Esophagus muscularis mucosa (tissue), 4 donors: ENCODE measurements around the gene MEIS2. TPM values are rescaled to one million over a fixed set of nuclear protein-coding genes. Genes with fewer than 3 reads are reported as not detected.

ENCODE experiments used
- DNase-seq: peaks from one replicate; pipeline ENCODE4 v3.0.0-alpha.2; 2017; ENCODE audit errors: extremely low spot score
- H3K27ac ChIP-seq, 4 donors: fragments of 200-600 bp; sonication (generic); replicated peaks in 1 of 4; 1 replicate in 3 of 4; 2 replicates in 1 of 4; pipeline ENCODE4 v1.5.1; 2016 to 2019; ENCODE audit warnings: mild to moderate bottlenecking in 1 of 4
- H3K27me3 ChIP-seq, 4 donors: fragments of 200-600 bp; sonication (generic); one replicate each; pipeline versions ENCODE4 v1.5.1 to v1.6.0; 2016 to 2019
- H3K36me3 ChIP-seq, 4 donors: fragments of 200-600 bp; sonication (generic); one replicate each; pipeline ENCODE4 v1.5.1; 2016 to 2019
- H3K4me1 ChIP-seq, 4 donors: fragments of 200-600 bp; sonication (generic); one replicate each; pipeline ENCODE4 v1.5.1; 2016 to 2019
- H3K4me3 ChIP-seq, 4 donors: fragments of 200-600 bp; sonication (generic); 1 replicate in 2 of 4; 2 replicates in 2 of 4; pipeline ENCODE4 v1.5.1; 2016 to 2019; ENCODE audit warnings: mild to moderate bottlenecking in 4 of 4, moderate library complexity in 1 of 4
- H3K9me3 ChIP-seq, 4 donors: fragments of 200-600 bp; sonication (generic); 1 replicate in 3 of 4; 2 replicates in 1 of 4; pipeline ENCODE4 v1.5.1; 2016 to 2019
- EP300 ChIP-seq: sonication (generic); formaldehyde crosslinking; IDR thresholded peaks from one replicate; pipeline ENCODE4 v1.6.1; 2017; ENCODE audit warnings: antibody characterized with exemption
- POLR2A ChIP-seq: fragments of 450-650 bp; IDR thresholded peaks from one replicate; pipeline ENCODE4 v1.6.1; 2017; ENCODE audit warnings: antibody characterized with exemption, moderate library complexity, mild to moderate bottlenecking, low read depth
- POLR2AphosphoS5 ChIP-seq, 2 donors: sonication (generic); formaldehyde crosslinking; IDR thresholded peaks; one replicate each; pipeline ENCODE4 v1.6.1; 2017; ENCODE audit warnings: antibody characterized with exemption in 2 of 2
- WGBS: methylation state at CpG from one replicate; pipeline ENCODE4 v1.1.5; 2018; 5-methylcytosine and 5-hydroxymethylcytosine counted together
- intact Hi-C: fragments of 100-400 bp; cut with DNase I; formaldehyde crosslinking; loops from one replicate; pipeline ENCODE4 v1.15.1; 2023
- total RNA-seq, 4 donors: library from RNA; depleted of rRNA; stranded (reverse); fragments of >200 nt; gene quantifications; one replicate each; pipeline versions ENCODE4 v1.1.0 to v1.2.1, GENCODE V29; 2016
- TF ChIP-seq, protein P1 (sequence below), 3 experiments: fragments of 200-600 bp in 2 of 3; fragments of 450-650 bp in 1 of 3; sonication (generic) in 2 of 3; IDR thresholded peaks; one replicate each; pipeline ENCODE4 v1.5.1; 2017 to 2019; ENCODE audit warnings: antibody characterized with exemption in 3 of 3, mild to moderate bottlenecking in 2 of 3, moderate library complexity in 1 of 3

Gene MEIS2
- total RNA-seq, 4 donors from 2014 or later: 53.8 to 106 (median 63.3) TPM

DNA sequence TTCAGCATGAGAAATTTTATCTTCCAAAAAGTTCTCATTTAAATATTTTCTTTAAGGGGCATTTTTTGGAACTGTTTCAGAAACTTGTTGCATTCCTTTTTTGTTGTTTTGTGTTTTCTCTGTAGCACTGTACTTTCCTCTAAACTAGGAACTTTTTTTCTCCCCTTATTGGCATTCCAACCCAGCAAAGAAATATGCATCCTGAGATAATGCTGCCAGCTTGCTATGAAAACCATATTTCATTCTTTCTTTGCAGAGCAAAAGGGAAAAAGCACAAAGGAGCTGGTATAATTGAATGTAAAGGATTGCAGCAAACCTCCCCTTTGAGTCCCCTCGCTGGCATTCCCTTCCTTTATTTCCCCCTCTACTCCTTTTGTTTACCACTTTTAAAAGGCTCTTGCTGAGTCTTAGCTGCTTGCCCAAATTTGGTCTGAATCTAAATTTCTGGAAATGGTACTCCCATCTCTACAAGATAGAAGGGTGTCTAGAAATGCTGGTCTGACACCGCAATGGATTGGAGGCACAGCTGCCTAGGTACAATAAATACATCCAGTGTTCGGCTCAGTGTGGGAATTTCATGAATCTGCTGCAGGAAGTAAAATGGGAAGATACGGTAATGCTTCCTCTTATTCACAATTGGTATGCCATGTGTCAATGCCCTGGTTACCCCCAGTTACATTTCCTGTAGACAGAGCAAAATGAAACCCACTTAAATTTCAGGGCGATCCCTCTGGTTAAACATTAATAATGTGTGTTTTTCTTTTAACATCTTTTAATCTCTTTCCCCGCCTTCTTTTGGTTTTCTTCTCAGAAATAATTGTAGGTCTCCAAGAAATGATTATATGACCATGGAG lies 156.6 kb downstream of the MEIS2 start:
- no peaks in the 10 kb centered on the region for H3K9me3 ChIP-seq
- no peaks in the 10 kb centered on the region for H3K27me3 ChIP-seq
- intact Hi-C loops: no loop called here
- peaks cover 0 to 16% (median 2%) of the 10 kb centered on the region in 4 donors for H3K36me3 ChIP-seq
- DNase-seq: no peak
- no peak for TF ChIP-seq POLR2AphosphoS5 (IDR thresholded peaks at IDR 0.05)
- TF ChIP-seq, protein P1, sequence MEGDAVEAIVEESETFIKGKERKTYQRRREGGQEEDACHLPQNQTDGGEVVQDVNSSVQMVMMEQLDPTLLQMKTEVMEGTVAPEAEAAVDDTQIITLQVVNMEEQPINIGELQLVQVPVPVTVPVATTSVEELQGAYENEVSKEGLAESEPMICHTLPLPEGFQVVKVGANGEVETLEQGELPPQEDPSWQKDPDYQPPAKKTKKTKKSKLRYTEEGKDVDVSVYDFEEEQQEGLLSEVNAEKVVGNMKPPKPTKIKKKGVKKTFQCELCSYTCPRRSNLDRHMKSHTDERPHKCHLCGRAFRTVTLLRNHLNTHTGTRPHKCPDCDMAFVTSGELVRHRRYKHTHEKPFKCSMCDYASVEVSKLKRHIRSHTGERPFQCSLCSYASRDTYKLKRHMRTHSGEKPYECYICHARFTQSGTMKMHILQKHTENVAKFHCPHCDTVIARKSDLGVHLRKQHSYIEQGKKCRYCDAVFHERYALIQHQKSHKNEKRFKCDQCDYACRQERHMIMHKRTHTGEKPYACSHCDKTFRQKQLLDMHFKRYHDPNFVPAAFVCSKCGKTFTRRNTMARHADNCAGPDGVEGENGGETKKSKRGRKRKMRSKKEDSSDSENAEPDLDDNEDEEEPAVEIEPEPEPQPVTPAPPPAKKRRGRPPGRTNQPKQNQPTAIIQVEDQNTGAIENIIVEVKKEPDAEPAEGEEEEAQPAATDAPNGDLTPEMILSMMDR (IDR thresholded peaks at IDR 0.05): no peak
- no peak for TF ChIP-seq EP300
- no peak for TF ChIP-seq POLR2A
- H3K27ac ChIP-seq: no peak overlapping the region
- peaks cover 13 to 43% (median 23%) of the 10 kb centered on the region in 4 donors for H3K4me1 ChIP-seq
- 84% methylated on average over 6 of the region's 6 CpGs for WGBS
- H3K4me3 ChIP-seq: no peak overlapping the region

DNA sequence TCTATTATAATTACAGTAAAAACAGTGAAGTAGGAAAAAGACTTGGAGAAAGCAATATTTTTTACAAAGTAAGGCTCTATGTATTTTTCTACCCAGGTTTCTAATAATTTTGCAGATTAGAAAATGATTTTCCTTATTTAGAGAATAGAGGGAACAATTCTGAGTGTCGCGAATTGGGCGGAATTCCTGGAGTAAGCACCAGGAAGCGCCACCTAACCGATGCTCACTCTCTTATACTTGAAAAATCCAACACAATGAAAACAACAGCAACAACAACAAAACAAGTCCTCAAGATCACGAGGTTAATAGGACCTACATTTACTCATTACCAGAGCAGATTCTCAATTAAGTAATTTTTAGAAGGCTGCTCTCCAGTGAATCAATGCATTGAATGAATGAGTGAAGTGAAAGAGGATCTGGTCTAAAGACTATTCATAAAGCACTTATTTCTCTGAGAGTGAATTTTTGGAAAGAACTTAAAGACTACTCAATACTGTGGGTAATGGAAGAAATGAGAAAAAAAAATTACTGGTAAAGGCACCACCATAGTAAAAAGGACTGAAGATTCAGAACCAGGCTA lies 158.0 kb downstream of the MEIS2 start:
- Histone ChIP-seq H3K4me3 (no peak overlapping the region), H3K9me3 (no peaks in the 10 kb centered on the region), H3K27me3 (no peaks in the 10 kb centered on the region), H3K4me1 (peaks cover 13 to 38% (median 21%) of the 10 kb centered on the region in 4 donors), H3K36me3 (peaks cover 0 to 8% (median 2%) of the 10 kb centered on the region in 4 donors), H3K27ac (no peak overlapping the region)
- whole genome bisulfite sequencing: 86% methylated on average over 6 of the region's 6 CpGs
- intact Hi-C loops: no loop called here
- TF ChIP-seq POLR2A (no peak), POLR2AphosphoS5 (IDR thresholded peaks at IDR 0.05) (no peak), EP300 (no peak)
- TF ChIP-seq, protein P1 (IDR thresholded peaks at IDR 0.05): no peak
- DNase-seq: no peak

DNA sequence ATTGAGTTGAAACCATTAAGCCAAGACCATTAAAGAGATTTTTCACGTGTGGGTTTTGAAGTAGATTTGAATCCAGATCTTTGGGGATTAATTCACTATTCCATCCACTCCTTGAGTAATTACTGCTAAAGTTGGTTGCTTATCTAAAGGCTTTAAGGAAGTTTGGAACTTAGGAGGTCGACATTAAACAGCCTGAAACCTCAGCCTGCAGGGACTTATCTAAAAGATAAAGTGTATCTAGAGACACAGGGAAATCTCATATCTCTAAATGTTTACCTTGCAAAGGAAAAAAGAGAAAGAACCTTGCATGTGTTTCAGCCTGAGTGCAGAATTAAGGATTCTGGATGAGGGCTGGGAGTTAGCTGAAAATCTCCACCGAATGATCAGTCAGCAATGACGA lies 158.6 kb downstream of the MEIS2 start:
- intact Hi-C loops: no loop called here
- H3K4me3 ChIP-seq: no peak overlapping the region
- no peak for TF ChIP-seq POLR2A
- no peak for TF ChIP-seq POLR2AphosphoS5 (IDR thresholded peaks at IDR 0.05)
- TF ChIP-seq EP300: no peak
- TF ChIP-seq, protein P1 (IDR thresholded peaks at IDR 0.05): no peak
- no peak overlapping the region for H3K27ac ChIP-seq
- WGBS: 78% methylated on average over 4 of the region's 4 CpGs
- no peak for DNase-seq
- no peaks in the 10 kb centered on the region for H3K9me3 ChIP-seq
- H3K4me1 ChIP-seq: peaks cover 14 to 35% (median 20%) of the 10 kb centered on the region in 4 donors
- H3K36me3 ChIP-seq: peaks cover 0 to 4% (median 1%) of the 10 kb centered on the region in 4 donors
- H3K27me3 ChIP-seq: no peaks in the 10 kb centered on the region

DNA sequence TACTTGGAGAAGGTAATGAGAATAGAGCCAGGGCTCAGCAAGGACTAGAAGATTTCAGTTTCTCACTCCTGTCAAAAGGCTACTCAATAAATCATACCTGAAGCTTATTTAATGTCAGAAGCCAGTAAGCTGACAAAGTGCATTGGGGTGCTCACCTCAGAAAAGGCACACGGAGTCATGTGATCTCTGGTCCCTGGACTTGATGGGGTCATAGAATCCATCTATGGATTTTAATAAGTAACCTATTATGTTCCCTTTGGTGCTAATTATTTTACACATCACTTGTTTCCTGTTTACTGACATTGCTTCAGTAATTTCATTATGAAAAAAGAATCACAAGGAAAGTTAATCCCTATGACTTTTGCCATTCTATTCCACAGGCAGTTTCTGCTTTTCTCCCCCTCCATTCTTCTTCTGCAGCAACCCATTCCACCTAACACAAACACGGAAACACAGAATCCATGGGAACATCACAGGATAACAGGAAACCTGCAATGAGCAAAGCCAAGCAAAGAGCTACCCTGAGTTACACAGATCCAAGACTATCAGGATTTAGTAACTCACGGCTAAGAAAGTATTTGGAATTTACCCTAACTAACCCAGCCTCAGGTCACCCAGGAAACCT lies 159.6 kb downstream of the MEIS2 start:
- intact Hi-C loops: no loop called here
- Histone ChIP-seq H3K27ac (no peak overlapping the region), H3K9me3 (no peaks in the 10 kb centered on the region), H3K4me1 (peaks cover 17 to 35% (median 21%) of the 10 kb centered on the region in 4 donors), H3K27me3 (no peaks in the 10 kb centered on the region), H3K36me3 (peaks cover 0 to 3% (median 0%) of the 10 kb centered on the region in 4 donors), H3K4me3 (no peak overlapping the region)
- 78% methylated on average over 3 of the region's 3 CpGs for WGBS
- TF ChIP-seq, protein P1 (IDR thresholded peaks at IDR 0.05): no peak
- TF ChIP-seq POLR2AphosphoS5 (IDR thresholded peaks at IDR 0.05): no peak
- no peak for TF ChIP-seq POLR2A
- TF ChIP-seq EP300: no peak
- no peak for DNase-seq
